Stimulated activated CD4-positive, alpha-beta T cell treated with anti-CD3 and anti-CD28 coated beads, Interleukin-2, amount 100 ng/mL, for 4 hours (primary cell): ENCODE measurements around the gene ANKRD52.
"Not testable (repeated sequence)": the region's sequence is repeated elsewhere in the genome, so short reads cannot be mapped to it uniquely, and the experiment has no call there.

ENCODE experiments used
- DNase-seq: peaks from one replicate; pipeline ENCODE4 v3.0.0-alpha.2; 2020; ENCODE audit warnings: low read depth

Gene ANKRD52

GRCh38 chr12:56208006-56208405 lies 50.2 kb downstream of the ANKRD52 start:
- no peak for DNase-seq

- no peak for DNase-seq
These were observed 51.6 kb downstream of the ANKRD52 start for GRCh38 chr12:56206452-56207166.

GRCh38 chr12:56205445-56205844 lies 52.7 kb downstream of the ANKRD52 start:
- no peak for DNase-seq

DNA sequence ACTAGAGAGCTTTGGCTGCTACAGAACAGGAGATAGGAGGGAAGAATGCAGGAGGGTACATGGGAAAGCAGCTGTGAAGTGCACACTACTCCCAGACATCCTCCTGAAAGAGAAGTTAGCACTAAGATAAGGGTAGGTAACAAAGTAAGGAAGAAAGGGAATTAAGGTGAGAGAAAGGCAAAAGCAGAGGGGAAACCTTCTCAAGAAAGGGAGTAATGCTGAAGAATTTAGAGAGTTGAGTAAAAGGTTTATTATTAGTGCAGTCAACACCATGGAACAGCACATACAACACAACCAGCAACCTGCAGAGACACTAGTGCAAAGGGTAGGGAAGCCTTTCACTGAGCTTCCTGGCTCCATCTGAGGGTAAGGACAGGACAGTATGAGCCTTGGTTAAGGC lies 53.9 kb downstream of the ANKRD52 start:
- no peak for DNase-seq

GRCh38 chr12:56202838-56203237 lies 55.3 kb downstream of the ANKRD52 start:
- DNase-seq: no peak

DNA sequence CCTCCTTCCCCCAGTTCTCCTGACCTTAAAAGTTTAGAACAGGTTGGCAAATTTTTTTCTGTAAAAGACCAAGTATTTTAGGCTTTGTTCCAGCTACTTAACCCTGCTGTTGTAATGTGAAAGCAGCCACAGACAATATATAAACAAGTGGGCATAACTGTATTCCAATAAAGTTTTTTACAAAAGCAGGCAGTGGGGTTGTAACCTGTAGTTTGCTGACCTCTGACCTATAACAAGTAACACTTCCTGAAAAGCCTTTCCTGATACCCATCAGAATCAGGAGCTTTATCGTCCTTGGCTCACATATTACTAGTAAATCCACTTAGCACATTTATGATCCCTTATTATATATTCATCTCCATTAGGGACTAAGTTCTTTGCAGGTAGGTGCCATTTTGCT lies 55.8 kb downstream of the ANKRD52 start:
- no peak for DNase-seq

DNA sequence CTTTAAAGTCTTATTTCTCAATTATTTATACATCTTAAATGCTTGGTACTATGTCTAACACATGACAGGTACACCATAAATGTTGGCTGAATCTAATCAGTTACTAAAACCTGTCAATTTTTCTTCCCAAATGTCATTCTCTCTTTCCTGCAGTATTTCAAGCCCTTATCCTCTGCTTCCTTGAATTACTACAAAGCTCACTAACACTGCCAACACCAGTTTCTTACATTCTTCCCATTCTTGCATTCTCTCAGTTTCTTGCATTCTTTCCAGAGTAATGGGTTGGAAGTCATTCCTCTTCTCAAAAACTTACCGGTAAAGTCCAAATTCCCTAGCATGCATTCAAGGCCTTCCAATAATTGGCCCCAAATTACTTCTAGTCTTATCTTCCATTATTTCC lies 59.3 kb downstream of the ANKRD52 start:
- DNase-seq: no peak

DNA sequence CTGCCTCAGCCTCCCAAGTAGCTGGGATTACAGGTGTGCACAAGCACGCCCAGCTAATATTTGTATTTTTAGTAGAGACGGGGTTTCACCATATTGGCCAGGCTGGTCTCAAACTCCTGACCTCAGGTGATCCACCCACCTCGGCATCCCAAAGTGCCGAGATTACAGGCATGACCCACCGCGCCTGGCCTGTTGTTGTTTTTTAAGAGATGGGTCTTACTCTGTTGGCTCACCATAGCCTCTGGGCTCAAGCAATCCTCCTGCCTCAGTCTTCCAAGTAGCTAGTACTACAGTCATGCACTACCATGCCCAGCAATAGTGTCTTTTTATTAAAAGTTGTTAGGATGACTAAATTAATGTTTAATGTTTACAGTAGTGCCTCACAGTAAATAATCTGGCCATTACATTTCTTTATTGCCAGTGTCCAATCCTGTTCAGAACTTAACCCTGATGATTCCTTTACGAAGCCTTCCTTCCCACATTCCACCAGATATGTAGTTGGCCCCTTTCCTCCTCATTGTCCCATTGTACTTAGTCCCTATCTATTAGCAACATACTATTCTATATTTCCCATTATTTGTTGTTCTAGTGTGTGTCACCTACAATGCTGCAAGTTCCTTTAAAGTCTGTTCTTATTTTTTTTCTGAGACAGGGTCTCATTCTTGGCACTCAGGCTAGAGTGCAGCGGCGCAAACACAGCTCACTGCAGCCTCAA lies 60.1 kb downstream of the ANKRD52 start:
- DNase-seq: no peak

GRCh38 chr12:56196818-56197550 lies 61.2 kb downstream of the ANKRD52 start:
- not testable (repeated sequence) for DNase-seq

DNA sequence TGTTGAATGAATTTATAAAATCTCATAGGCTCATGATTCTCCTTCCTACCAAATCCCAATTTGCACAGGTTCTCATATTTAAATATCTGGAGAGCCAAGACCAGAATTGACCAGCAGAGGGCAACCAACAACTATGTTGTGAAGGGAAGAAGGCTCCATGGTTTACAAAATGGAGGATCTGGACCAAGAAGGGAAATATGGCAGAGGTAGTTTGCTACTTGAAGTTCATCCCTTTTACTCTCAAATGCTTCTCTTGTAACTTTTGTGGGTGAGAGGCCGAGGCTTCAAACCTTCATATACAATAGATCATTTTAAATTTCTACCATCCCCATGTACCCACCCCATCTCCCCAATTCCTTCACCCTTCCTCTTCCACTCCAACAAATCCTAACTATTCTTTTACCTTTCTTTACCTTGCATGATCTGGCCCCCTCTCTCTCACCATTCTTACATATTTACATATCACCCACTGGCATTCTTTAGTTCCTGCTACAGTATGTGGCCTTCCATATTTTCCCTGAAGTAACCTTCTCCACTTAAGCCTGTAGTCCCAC lies 65.1 kb downstream of the ANKRD52 start:
- peak; percentile 69 for DNase-seq

- DNase-seq: no peak
These were observed 65.6 kb downstream of the ANKRD52 start for GRCh38 chr12:56192582-56192981.

DNA sequence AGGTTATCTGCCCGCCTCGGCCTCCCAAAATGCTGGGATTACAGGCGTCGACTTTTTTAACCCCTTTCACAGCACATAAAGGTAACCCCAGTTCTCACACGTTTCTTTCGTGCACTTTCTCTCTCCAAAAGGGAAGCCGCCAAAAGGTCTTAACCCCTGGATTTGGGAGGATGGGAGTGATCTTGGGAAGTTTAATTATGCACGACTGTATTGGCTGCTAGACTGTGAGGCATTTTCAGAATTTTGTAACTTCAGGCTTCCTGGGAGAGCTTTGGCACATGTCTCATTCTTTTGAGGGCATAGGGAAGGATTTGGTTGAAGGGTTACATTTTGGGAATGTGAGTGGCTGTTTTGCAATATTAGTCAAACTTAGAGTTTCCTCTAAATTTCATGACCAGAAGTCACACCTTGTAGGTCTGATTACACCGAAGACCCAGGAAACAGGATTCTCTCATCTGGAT lies 67.5 kb downstream of the ANKRD52 start:
- DNase-seq: no peak

DNA sequence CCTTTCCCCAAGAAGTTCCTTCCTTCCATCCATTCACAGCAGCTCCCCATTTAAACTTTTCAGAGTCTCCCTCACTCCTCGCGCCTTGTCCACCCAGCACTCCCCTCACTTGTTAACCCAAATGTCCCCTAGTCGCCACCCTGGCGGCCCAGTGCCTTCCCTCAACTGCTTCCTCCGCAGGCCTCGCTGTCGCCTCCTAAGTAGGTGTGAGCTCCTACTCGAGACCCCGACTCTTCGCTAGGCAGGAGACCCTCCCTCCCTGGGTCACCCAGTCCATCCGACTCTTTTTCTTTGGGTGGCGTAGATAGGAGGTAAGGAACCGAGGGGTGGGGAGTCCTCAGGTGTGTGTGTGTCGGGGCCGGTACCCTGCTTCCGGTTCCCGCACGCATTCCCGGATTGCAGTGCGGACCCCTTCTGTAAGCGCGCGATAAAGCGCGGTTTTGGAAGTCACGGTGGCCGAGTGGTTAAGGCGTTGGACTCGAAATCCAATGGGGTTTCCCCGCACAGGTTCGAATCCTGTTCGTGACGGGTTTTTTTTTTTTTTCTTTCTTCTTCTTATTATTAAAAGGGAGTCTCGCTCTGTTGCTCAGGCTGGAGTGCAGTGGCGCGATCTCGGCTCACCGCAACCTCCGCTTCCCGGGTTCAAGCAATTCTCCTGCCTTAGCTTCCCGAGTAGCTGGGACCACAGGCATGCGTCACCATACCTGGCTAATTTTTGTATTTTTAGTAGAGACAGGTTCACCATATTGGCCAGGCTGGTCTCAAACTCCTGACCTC lies 68.1 kb downstream of the ANKRD52 start:
- peak; percentile 68 for DNase-seq

DNA sequence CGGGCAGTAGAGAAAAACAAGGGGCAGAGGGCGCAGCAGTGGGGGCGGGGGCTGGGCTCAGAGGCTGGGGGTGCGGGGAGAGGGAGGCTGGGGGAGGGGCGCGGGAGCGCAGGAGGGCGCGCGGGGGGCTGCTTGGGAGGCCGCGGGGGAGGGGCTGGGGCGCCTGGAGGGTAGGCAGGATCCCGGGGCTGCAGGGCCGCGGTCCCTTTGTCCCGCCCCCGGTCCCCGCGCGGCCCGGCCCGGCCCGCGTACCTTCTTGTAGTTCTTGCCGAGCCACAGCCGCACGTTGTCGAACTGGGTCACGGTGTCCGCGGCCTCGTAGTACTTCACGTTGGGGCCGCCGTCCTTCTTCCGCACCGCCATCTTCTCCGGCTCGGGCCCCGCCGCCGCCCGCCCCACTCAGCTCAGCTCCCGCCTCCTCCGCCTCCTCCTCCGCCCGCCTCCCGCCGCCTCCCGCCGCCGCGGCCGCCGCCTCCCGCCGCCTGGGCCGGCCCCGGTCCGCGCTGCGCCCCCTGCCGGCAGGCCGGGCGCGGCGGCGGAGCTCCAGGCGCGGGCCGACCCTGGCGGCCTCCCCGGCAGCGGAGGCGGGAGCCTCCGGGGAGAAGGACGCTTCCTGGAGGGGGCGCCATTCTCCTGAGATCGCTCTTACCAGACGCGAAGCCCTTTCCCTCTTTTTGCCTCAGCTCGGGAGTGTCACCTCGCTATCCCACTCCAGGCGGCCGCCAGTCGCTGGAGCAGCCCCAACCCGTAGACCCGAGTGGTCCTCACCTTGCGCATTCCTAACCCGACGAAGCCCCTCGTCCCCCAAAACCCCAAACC lies 68.9 kb downstream of the ANKRD52 start, which contains the start of gene SMARCC2:
SMARCC2 (minus strand) TSS at position 385 of the 819 bp plus-strand sequence; CDS start at position 363, 22 bp downstream.
- DNase-seq: peak; percentile 77

DNA sequence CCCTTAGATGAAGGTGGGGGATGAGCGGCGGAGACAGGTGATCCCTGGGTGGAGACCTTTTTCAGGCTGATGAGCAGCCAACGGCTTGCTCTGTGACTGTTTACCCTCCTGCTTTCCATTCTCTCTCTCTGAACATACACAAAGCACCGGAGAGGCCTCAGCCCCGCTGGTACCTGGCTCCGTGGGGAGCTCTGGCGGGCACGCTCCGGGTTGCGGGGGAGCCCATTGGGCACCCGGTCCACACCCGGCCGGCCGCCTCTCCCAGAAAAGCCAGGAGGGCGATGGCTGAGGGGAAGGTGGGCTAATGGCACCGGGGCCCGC lies 69.4 kb downstream of the ANKRD52 start:
- DNase-seq: no peak

GRCh38 chr12:56188131-56188777 lies 69.9 kb downstream of the ANKRD52 start:
- no peak for DNase-seq
